NAMALWA (cell line): Measurements from ENCODE around the gene ESRRA.
"Not testable (repeated sequence)": the region's sequence is repeated elsewhere in the genome, so short reads cannot be mapped to it uniquely, and the experiment has no call there.

ENCODE experiments used
- DNase-seq: peaks from one replicate; pipeline ENCODE4 v3.0.0-alpha.2; 2015; ENCODE audit warnings: low spot score

The ESRRA gene

GRCh38 chr11:64314146-64314804 lies 9.0 kb downstream of the ESRRA start:
- DNase-seq: no peak

- no peak for DNase-seq
Measured at GRCh38 chr11:64314805-64315561, 9.7 kb downstream of the ESRRA start.

- not testable (repeated sequence) for DNase-seq
Measured at GRCh38 chr11:64315667-64316526, 10.6 kb downstream of the ESRRA start.

GRCh38 chr11:64316672-64317324 lies 11.5 kb downstream of the ESRRA start:
- peak; percentile 67 for DNase-seq

- DNase-seq: peak; percentile 99
Measured at GRCh38 chr11:64317325-64317960, 12.1 kb downstream of the ESRRA start, which contains the start of gene TRMT112. TSS of gene TRMT112 (minus strand) at chr11:64317559. CDS start at chr11:64317526, 33 bp downstream.

GRCh38 chr11:64317961-64318765 lies 12.8 kb downstream of the ESRRA start, which contains the start of gene PRDX5:
TSS of gene PRDX5 (plus strand) at chr11:64318121. CDS start at chr11:64318216, 95 bp downstream.
- peak; percentile 98 for DNase-seq

- DNase-seq: no peak
Measured at GRCh38 chr11:64318766-64319761, 13.7 kb downstream of the ESRRA start.

GRCh38 chr11:64320556-64320955 lies 15.2 kb downstream of the ESRRA start:
- no peak for DNase-seq

GRCh38 chr11:64321026-64321425 lies 15.7 kb downstream of the ESRRA start:
- DNase-seq: no peak

GRCh38 chr11:64321533-64321932 lies 16.2 kb downstream of the ESRRA start:
- no peak for DNase-seq

- no peak for DNase-seq
Measured at GRCh38 chr11:64322925-64323260, 17.6 kb downstream of the ESRRA start.

GRCh38 chr11:64323373-64323772 lies 18.0 kb downstream of the ESRRA start:
- DNase-seq: no peak

GRCh38 chr11:64323984-64324383 lies 18.7 kb downstream of the ESRRA start:
- not testable (repeated sequence) for DNase-seq

GRCh38 chr11:64324692-64325469 lies 19.6 kb downstream of the ESRRA start:
- no peak for DNase-seq

GRCh38 chr11:64327375-64327774 lies 22.1 kb downstream of the ESRRA start:
- no peak for DNase-seq

- no peak for DNase-seq
Measured at GRCh38 chr11:64327993-64328392, 22.7 kb downstream of the ESRRA start.

- no peak for DNase-seq
Measured at GRCh38 chr11:64330888-64331287, 25.6 kb downstream of the ESRRA start.

GRCh38 chr11:64331569-64332371 lies 26.4 kb downstream of the ESRRA start:
- DNase-seq: peak; percentile 80
